Measurements from ENCODE around the gene DLGAP1. TPM values are rescaled to one million over a fixed set of nuclear protein-coding genes. Genes with fewer than 3 reads are reported as not detected.

DLGAP1 gene
- total RNA-seq, 2 experiments from 2014 or later: 0.31 to 0.36 TPM

DNA sequence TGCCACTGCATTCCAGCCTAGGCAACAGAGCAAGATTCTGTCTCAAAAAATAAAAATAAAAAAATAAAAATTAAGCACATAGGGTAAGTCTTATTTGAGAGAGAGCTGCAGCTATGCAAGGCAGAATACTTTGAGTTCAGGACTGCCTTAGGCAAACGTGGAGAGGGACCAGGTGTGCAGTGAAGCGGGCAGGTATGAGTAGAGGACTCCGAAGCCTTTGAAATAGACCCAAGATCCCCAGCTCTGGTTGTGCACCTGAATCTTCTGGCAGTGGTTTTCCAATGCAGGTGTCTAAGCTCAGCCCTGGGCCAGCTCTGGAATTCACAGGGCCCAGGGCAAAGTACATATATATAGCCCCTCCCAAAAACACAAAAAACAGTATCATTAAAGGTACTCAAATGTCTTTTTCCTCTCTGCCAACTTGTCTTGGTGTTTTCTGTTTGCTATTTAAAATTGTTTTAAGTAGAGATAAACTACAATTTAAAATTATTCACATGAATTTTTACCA is 983.9 kb downstream of the DLGAP1 start:
- intact Hi-C loops (cut with DNase I, micrococcal nuclease): no loop called here
- POLR2A ChIA-PET: no interaction called here
- no peak overlapping the region for H3K27ac ChIP-seq (ENCODE audit: low read depth in 1 of 2, low read length in 2 of 2)
- peaks cover 16% of the 10 kb centered on the region for H3K4me1 Mint-ChIP-seq (ENCODE audit: low read depth)
- TF ChIP-seq, protein P1, sequence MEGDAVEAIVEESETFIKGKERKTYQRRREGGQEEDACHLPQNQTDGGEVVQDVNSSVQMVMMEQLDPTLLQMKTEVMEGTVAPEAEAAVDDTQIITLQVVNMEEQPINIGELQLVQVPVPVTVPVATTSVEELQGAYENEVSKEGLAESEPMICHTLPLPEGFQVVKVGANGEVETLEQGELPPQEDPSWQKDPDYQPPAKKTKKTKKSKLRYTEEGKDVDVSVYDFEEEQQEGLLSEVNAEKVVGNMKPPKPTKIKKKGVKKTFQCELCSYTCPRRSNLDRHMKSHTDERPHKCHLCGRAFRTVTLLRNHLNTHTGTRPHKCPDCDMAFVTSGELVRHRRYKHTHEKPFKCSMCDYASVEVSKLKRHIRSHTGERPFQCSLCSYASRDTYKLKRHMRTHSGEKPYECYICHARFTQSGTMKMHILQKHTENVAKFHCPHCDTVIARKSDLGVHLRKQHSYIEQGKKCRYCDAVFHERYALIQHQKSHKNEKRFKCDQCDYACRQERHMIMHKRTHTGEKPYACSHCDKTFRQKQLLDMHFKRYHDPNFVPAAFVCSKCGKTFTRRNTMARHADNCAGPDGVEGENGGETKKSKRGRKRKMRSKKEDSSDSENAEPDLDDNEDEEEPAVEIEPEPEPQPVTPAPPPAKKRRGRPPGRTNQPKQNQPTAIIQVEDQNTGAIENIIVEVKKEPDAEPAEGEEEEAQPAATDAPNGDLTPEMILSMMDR (IDR thresholded peaks at IDR 0.05): no peak
- H3K4me3 Mint-ChIP-seq: no peak overlapping the region
- H3K4me1 ChIP-seq (ENCODE audit: insufficient read depth, low read length): peaks cover 6% of the 10 kb centered on the region
- no peaks in the 10 kb centered on the region for H3K36me3 Mint-ChIP-seq (ENCODE audit: low read depth)
- H3K27ac Mint-ChIP-seq: no peak overlapping the region
- CTCF ChIA-PET: no interaction called here
- H3K36me3 ChIP-seq (ENCODE audit: insufficient read depth, low read length): no peaks in the 10 kb centered on the region
- H3K9me3 ChIP-seq (ENCODE audit: control insufficient read depth in 1 of 2, insufficient read depth in 1 of 2, low read length in 2 of 2): no peaks in the 10 kb centered on the region
- no peak for ATAC-seq (ENCODE audit: poor library complexity)
- DNase-seq: no peak
- no peaks in the 10 kb centered on the region for H3K9me3 Mint-ChIP-seq
- H3K27me3 Mint-ChIP-seq: no peaks in the 10 kb centered on the region
- H3K27me3 ChIP-seq (ENCODE audit: control insufficient read depth in 1 of 2, insufficient read depth in 2 of 2, low read length in 2 of 2): no peaks in the 10 kb centered on the region
- H3K4me3 ChIP-seq (ENCODE audit: low read length): no peak overlapping the region

DNA sequence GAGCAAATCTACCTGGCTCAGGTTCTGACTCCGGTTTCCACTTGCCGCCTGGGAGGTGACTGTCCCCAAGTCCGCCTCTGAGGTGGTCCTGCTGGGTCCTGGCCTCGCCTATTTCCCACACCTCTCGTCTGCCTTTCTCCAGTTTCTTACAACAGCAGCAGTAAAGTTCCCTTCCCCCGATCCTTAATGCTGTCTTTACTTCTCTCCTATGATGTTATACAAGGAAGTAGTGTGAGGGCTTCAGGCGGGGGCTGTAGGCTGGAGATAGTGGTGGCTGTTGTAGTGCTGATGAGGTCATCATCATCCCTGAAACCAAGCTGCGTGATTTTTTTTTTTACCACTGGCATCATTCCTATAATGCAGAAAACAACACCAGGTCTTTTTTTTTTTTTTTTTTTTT is 986.3 kb downstream of the DLGAP1 start:
- Histone ChIP-seq H3K36me3 (ENCODE audit: insufficient read depth, low read length) (no peaks in the 10 kb centered on the region), H3K27me3 (ENCODE audit: control insufficient read depth in 1 of 2, insufficient read depth in 2 of 2, low read length in 2 of 2) (no peaks in the 10 kb centered on the region), H3K4me3 (ENCODE audit: low read length) (no peak overlapping the region), H3K9me3 (ENCODE audit: control insufficient read depth in 1 of 2, insufficient read depth in 1 of 2, low read length in 2 of 2) (no peaks in the 10 kb centered on the region), H3K4me1 (ENCODE audit: insufficient read depth, low read length) (peaks cover 11% of the 10 kb centered on the region), H3K27ac (ENCODE audit: low read depth in 1 of 2, low read length in 2 of 2) (no peak overlapping the region)
- H3K27ac Mint-ChIP-seq: no peak overlapping the region
- CTCF ChIA-PET: interaction anchor here (0.7 to 1.5 kb wide), 2 partner anchors 14 to 126 kb away, joined by 4 read pairs; no protein-coding TSS in a partner anchor
- H3K4me1 Mint-ChIP-seq (ENCODE audit: low read depth): peaks cover 22% of the 10 kb centered on the region
- DNase-seq (no peak), ATAC-seq (ENCODE audit: poor library complexity) (no peak)
- H3K36me3 Mint-ChIP-seq (ENCODE audit: low read depth): no peaks in the 10 kb centered on the region
- H3K4me3 Mint-ChIP-seq: no peak overlapping the region
- intact Hi-C loops (cut with DNase I, micrococcal nuclease): loop anchor here in 1 of 2 experiments (5.0 kb wide), 1 partner anchor 198 kb away; no protein-coding TSS in a partner anchor
- no peaks in the 10 kb centered on the region for H3K27me3 Mint-ChIP-seq
- POLR2A ChIA-PET: interaction anchor here (5.0 kb wide), 1 partner anchor 16 kb away, joined by 46 read pairs; no protein-coding TSS in a partner anchor
- H3K9me3 Mint-ChIP-seq: no peaks in the 10 kb centered on the region
- TF ChIP-seq, protein P1 (IDR thresholded peaks at IDR 0.05): no peak

DNA sequence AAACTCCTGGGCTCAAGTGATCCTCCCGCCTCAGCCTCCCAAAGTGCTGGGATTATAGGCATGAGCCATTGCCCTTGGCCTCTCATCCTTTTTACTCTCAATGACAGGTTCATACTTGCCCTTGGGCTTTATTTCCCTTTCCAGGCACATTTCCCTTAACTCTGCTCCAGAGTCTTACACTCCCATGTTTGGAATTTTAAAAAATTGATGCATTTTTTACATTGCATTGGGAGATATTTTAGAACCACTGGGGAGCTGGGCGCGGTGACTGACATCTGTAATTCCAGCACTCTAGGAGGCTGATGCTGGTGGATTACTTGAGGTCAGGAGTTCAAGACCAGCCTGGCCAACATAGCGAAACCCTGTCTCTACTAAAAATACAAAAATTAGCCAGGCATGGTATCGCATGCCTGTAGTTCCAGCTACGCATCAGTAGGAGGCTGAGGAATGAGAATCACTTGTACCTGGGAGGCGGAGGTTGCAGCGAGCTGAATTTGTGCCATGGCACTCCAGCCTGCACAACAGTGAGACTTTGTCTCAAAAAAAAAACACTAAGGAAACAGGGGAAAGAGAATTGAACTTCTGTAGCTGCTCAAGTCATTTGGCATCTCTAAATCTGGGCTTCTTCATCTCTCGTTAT is 986.9 kb downstream of the DLGAP1 start:
- POLR2A ChIA-PET: interaction anchor here (5.0 kb wide), 1 partner anchor 15 kb away, joined by 46 read pairs; no protein-coding TSS in a partner anchor

More for the DNA sequence above, 986.9 kb downstream of the DLGAP1 start:
- TF ChIP-seq, protein P1 (IDR thresholded peaks at IDR 0.05): no peak
- Histone ChIP-seq H3K4me3 (ENCODE audit: low read length) (no peak overlapping the region), H3K27ac (ENCODE audit: low read depth in 1 of 2, low read length in 2 of 2) (no peak overlapping the region), H3K4me1 (ENCODE audit: insufficient read depth, low read length) (peaks cover 11% of the 10 kb centered on the region), H3K27me3 (ENCODE audit: control insufficient read depth in 1 of 2, insufficient read depth in 2 of 2, low read length in 2 of 2) (no peaks in the 10 kb centered on the region), H3K9me3 (ENCODE audit: control insufficient read depth in 1 of 2, insufficient read depth in 1 of 2, low read length in 2 of 2) (no peaks in the 10 kb centered on the region), H3K36me3 (ENCODE audit: insufficient read depth, low read length) (no peaks in the 10 kb centered on the region)
- Mint-ChIP-seq H3K4me3 (no peak overlapping the region), H3K27me3 (no peaks in the 10 kb centered on the region), H3K36me3 (ENCODE audit: low read depth) (no peaks in the 10 kb centered on the region), H3K4me1 (ENCODE audit: low read depth) (peaks cover 22% of the 10 kb centered on the region), H3K9me3 (no peaks in the 10 kb centered on the region), H3K27ac (no peak overlapping the region)
- CTCF ChIA-PET: no interaction called here
- DNase-seq (no peak), ATAC-seq (ENCODE audit: poor library complexity) (no peak)
- intact Hi-C loops (cut with DNase I, micrococcal nuclease): loop anchor here in 1 of 2 experiments (5.0 kb wide), 1 partner anchor 199 kb away; no protein-coding TSS in a partner anchor

Measured in CD4-positive, alpha-beta T cell (primary cell).